ENCODE results near the gene FXYD5. TPM values are rescaled to one million over a fixed set of nuclear protein-coding genes. Genes with fewer than 3 reads are reported as not detected.
A peak's percentile ranks its signal among the peaks of the same experiment; 100 is the strongest.

FXYD5 gene
- total RNA-seq, 1 donor from 2014 or later: 81.0 TPM

GRCh38 chr19:35153701-35154524 lies 622 bp upstream of the FXYD5 start:
- TF ChIP-seq, protein P1, sequence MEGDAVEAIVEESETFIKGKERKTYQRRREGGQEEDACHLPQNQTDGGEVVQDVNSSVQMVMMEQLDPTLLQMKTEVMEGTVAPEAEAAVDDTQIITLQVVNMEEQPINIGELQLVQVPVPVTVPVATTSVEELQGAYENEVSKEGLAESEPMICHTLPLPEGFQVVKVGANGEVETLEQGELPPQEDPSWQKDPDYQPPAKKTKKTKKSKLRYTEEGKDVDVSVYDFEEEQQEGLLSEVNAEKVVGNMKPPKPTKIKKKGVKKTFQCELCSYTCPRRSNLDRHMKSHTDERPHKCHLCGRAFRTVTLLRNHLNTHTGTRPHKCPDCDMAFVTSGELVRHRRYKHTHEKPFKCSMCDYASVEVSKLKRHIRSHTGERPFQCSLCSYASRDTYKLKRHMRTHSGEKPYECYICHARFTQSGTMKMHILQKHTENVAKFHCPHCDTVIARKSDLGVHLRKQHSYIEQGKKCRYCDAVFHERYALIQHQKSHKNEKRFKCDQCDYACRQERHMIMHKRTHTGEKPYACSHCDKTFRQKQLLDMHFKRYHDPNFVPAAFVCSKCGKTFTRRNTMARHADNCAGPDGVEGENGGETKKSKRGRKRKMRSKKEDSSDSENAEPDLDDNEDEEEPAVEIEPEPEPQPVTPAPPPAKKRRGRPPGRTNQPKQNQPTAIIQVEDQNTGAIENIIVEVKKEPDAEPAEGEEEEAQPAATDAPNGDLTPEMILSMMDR (IDR thresholded peaks at IDR 0.05): peak; percentile 65
- Mint-ChIP-seq H3K27me3 (ENCODE audit: unreplicated experiment) (no peaks in the 10 kb centered on the region), H3K4me1 (ENCODE audit: unreplicated experiment) (peaks cover 51% of the 10 kb centered on the region)

DNA sequence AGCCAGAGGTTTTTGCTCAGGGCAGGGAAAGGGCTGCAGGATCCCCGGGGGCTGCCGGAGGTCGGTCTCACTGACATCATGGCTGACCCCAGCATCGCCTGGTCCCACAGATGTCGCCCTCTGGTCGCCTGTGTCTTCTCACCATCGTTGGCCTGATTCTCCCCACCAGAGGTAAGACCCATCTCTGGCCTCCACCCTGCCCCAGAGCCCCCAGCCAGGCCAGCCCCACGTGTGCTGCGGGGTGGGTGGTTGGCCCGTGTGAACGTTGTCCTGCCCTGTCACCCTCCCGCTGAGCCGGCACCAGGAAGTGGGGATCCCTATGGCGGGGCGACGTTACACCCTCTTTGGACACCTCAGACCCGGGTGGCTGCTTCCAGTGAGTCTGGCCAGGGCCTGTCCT lies 906 bp downstream of the FXYD5 start:
- peak overlapping the region; percentile 96 for H3K4me3 Mint-ChIP-seq (ENCODE audit: unreplicated experiment)

More at GRCh38 chr19:35153701-35154524, 622 bp upstream of the FXYD5 start:
- Mint-ChIP-seq H3K27ac (ENCODE audit: unreplicated experiment) (peak overlapping the region; percentile 89), H3K9me3 (ENCODE audit: unreplicated experiment) (no peaks in the 10 kb centered on the region), H3K36me3 (ENCODE audit: unreplicated experiment) (no peaks in the 10 kb centered on the region), H3K4me3 (ENCODE audit: unreplicated experiment) (peak overlapping the region; percentile 96)
- no peak for DNase-seq (ENCODE audit: extremely low spot score, unreplicated experiment)

GRCh38 chr19:35155981-35156672 lies 1.6 kb downstream of the FXYD5 start:
- H3K4me3 Mint-ChIP-seq (ENCODE audit: unreplicated experiment): peak overlapping the region; percentile 96
- H3K27ac Mint-ChIP-seq (ENCODE audit: unreplicated experiment): peak overlapping the region; percentile 18
- TF ChIP-seq, protein P1 (IDR thresholded peaks at IDR 0.05): no peak
- H3K9me3 Mint-ChIP-seq (ENCODE audit: unreplicated experiment): no peaks in the 10 kb centered on the region
- no peaks in the 10 kb centered on the region for H3K27me3 Mint-ChIP-seq (ENCODE audit: unreplicated experiment)
- no peak for DNase-seq (ENCODE audit: extremely low spot score, unreplicated experiment)
- H3K36me3 Mint-ChIP-seq (ENCODE audit: unreplicated experiment): peaks cover 6% of the 10 kb centered on the region
- H3K4me1 Mint-ChIP-seq (ENCODE audit: unreplicated experiment): peaks cover 32% of the 10 kb centered on the region

More for the DNA sequence above, 906 bp downstream of the FXYD5 start:
- peaks cover 6% of the 10 kb centered on the region for H3K36me3 Mint-ChIP-seq (ENCODE audit: unreplicated experiment)
- H3K4me1 Mint-ChIP-seq (ENCODE audit: unreplicated experiment): peaks cover 36% of the 10 kb centered on the region
- H3K9me3 Mint-ChIP-seq (ENCODE audit: unreplicated experiment): no peaks in the 10 kb centered on the region
- TF ChIP-seq, protein P1 (IDR thresholded peaks at IDR 0.05): no peak
- peak overlapping the region; percentile 89 for H3K27ac Mint-ChIP-seq (ENCODE audit: unreplicated experiment)
- no peak for DNase-seq (ENCODE audit: extremely low spot score, unreplicated experiment)
- H3K27me3 Mint-ChIP-seq (ENCODE audit: unreplicated experiment): no peaks in the 10 kb centered on the region

- peaks cover 32% of the 10 kb centered on the region for H3K4me1 Mint-ChIP-seq (ENCODE audit: unreplicated experiment)
- no peaks in the 10 kb centered on the region for H3K27me3 Mint-ChIP-seq (ENCODE audit: unreplicated experiment)
- no peak for DNase-seq (ENCODE audit: extremely low spot score, unreplicated experiment)
- H3K27ac Mint-ChIP-seq (ENCODE audit: unreplicated experiment): no peak overlapping the region
- H3K4me3 Mint-ChIP-seq (ENCODE audit: unreplicated experiment): no peak overlapping the region
- TF ChIP-seq, protein P1 (IDR thresholded peaks at IDR 0.05): no peak
- no peaks in the 10 kb centered on the region for H3K9me3 Mint-ChIP-seq (ENCODE audit: unreplicated experiment)
- H3K36me3 Mint-ChIP-seq (ENCODE audit: unreplicated experiment): peaks cover 9% of the 10 kb centered on the region
Measured at GRCh38 chr19:35156673-35157014, 2.1 kb downstream of the FXYD5 start.

- no peaks in the 10 kb centered on the region for H3K27me3 Mint-ChIP-seq (ENCODE audit: unreplicated experiment)
- TF ChIP-seq, protein P1 (IDR thresholded peaks at IDR 0.05): no peak
- no peak for DNase-seq (ENCODE audit: extremely low spot score, unreplicated experiment)
- peaks cover 14% of the 10 kb centered on the region for H3K36me3 Mint-ChIP-seq (ENCODE audit: unreplicated experiment)
- H3K4me3 Mint-ChIP-seq (ENCODE audit: unreplicated experiment): no peak overlapping the region
- peaks cover 5% of the 10 kb centered on the region for H3K9me3 Mint-ChIP-seq (ENCODE audit: unreplicated experiment)
- H3K27ac Mint-ChIP-seq (ENCODE audit: unreplicated experiment): no peak overlapping the region
- H3K4me1 Mint-ChIP-seq (ENCODE audit: unreplicated experiment): peaks cover 31% of the 10 kb centered on the region
Measured at GRCh38 chr19:35157431-35157830, 2.9 kb downstream of the FXYD5 start.

Data from osteocyte (in vitro differentiated cells).